Measurements from ENCODE around the gene BICDL2. TPM values are rescaled to one million over a fixed set of nuclear protein-coding genes. Genes with fewer than 3 reads are reported as not detected.

The BICDL2 gene
- polyA plus RNA-seq, 1 of the 3 experiments (the other 2 are of a cell fraction): not detected

DNA sequence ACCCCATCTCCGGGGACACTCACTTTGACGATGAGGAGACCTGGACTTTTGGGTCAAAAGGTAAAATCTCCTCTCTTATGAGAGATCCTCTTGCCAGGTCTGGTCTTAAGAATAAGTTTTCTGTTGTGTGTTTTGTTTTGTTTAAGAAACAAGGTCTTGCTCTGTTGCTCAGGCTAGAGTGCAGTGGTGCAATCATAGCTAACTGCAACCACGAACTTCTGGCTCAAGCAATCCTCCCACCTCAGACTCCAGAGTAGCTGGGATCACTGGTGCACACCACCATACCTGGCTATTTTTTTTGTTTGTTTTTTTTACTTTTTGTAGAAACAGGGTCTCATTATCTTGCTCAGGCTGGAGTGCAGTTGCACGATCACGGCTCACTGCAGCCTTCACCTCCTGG lies 13.7 kb upstream of the BICDL2 start:
- Histone ChIP-seq H3K36me3 (replicated peaks in 1 of 2; ENCODE audit: control insufficient read depth in 1 of 2, insufficient read depth in 2 of 2, low read length in 1 of 2) (no peaks in the 10 kb centered on the region), H3K79me2 (ENCODE audit: insufficient read depth) (no peaks in the 10 kb centered on the region), H2AFZ (ENCODE audit: low read depth) (no peak overlapping the region), H3K27ac (ENCODE audit: low read depth in 2 of 2, low read length in 1 of 2) (no peak overlapping the region), H4K20me1 (ENCODE audit: insufficient read depth) (no peaks in the 10 kb centered on the region), H3K9me2 (no peaks in the 10 kb centered on the region), H3K4me3 (ENCODE audit: low read depth in 2 of 2, low read length in 1 of 2) (no peak overlapping the region), H3K4me1 (ENCODE audit: control insufficient read depth in 1 of 2, insufficient read depth in 2 of 2, low read depth in 1 of 2, low read length in 1 of 2) (no peaks in the 10 kb centered on the region; a peak in 1 of 4 replicates), H3K9ac (no peak overlapping the region), H3K27me3 (ENCODE audit: insufficient read depth) (peaks cover 42% of the 10 kb centered on the region), H3K4me2 (no peak overlapping the region), H3K9me3 (no peaks in the 10 kb centered on the region), H3F3A (replicated peaks; ENCODE audit: insufficient read depth) (peaks cover 4% of the 10 kb centered on the region)
- DNase-seq: no peak
- TF ChIP-seq NRF1 (IDR thresholded peaks at IDR 0.05; ENCODE audit: low read depth, low read length) (no peak), GABPA (IDR thresholded peaks at IDR 0.05; ENCODE audit: low read depth) (no peak), FOSL2 (IDR thresholded peaks at IDR 0.05; ENCODE audit: borderline replicate concordance, low read depth) (no peak), FOXM1 (IDR thresholded peaks at IDR 0.05; ENCODE audit: low read depth) (no peak), RFX5 (IDR thresholded peaks at IDR 0.05; ENCODE audit: low read length) (no peak), GATA2 (CRISPR knock-in tag; IDR thresholded peaks at IDR 0.05) (no peak), MXI1 (IDR thresholded peaks at IDR 0.05; ENCODE audit: low read depth, low read length) (no peak), TEAD4 (IDR thresholded peaks at IDR 0.05; ENCODE audit: borderline replicate concordance, insufficient read depth) (no peak)
- TF ChIP-seq, protein P1, sequence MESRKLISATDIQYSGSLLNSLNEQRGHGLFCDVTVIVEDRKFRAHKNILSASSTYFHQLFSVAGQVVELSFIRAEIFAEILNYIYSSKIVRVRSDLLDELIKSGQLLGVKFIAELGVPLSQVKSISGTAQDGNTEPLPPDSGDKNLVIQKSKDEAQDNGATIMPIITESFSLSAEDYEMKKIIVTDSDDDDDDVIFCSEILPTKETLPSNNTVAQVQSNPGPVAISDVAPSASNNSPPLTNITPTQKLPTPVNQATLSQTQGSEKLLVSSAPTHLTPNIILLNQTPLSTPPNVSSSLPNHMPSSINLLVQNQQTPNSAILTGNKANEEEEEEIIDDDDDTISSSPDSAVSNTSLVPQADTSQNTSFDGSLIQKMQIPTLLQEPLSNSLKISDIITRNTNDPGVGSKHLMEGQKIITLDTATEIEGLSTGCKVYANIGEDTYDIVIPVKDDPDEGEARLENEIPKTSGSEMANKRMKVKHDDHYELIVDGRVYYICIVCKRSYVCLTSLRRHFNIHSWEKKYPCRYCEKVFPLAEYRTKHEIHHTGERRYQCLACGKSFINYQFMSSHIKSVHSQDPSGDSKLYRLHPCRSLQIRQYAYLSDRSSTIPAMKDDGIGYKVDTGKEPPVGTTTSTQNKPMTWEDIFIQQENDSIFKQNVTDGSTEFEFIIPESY (IDR thresholded peaks at IDR 0.05; ENCODE audit: borderline replicate concordance, low read depth): no peak
- ChIA-PET POLR2A (interaction anchor here (0.7 kb wide), 1 partner anchor 22 kb away, joined by 4 read pairs; no protein-coding TSS in a partner anchor), CTCF (interaction anchor here (1.9 to 5.8 kb wide), 3 partner anchors 9 to 22 kb away, joined by 8 to 57 read pairs (median 42); no protein-coding TSS in a partner anchor)
- 47% methylated on average over 5 of the region's 5 CpGs for WGBS (ENCODE audit: low lambda C conversion rate)

DNA sequence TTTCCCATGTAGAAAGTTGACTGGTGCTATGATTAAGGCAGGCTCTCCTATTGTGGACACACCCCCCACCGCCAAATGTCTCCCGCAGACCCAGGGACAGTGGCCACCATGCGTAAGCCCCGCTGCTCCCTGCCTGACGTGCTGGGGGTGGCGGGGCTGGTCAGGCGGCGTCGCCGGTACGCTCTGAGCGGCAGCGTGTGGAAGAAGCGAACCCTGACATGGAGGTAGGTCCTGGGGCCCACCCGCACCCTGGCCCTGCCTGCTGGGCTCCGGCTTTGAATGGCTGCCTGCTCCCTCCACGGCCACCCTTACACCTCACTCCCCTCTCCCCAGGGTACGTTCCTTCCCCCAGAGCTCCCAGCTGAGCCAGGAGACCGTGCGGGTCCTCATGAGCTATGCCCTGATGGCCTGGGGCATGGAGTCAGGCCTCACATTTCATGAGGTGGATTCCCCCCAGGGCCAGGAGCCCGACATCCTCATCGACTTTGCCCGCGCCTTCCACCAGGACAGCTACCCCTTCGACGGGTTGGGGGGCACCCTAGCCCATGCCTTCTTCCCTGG lies 13.3 kb upstream of the BICDL2 start:
- no peak overlapping the region for H2AFZ ChIP-seq (ENCODE audit: low read depth)
- H3F3A ChIP-seq (replicated peaks; ENCODE audit: insufficient read depth): peaks cover 4% of the 10 kb centered on the region
- H3K27me3 ChIP-seq (ENCODE audit: insufficient read depth): peaks cover 46% of the 10 kb centered on the region
- H3K9me2 ChIP-seq: no peaks in the 10 kb centered on the region
- CTCF ChIA-PET: interaction anchor here (1.9 to 5.8 kb wide), 3 partner anchors 9 to 22 kb away, joined by 8 to 57 read pairs (median 42); no protein-coding TSS in a partner anchor
- no peaks in the 10 kb centered on the region for H4K20me1 ChIP-seq (ENCODE audit: insufficient read depth)
- no peaks in the 10 kb centered on the region for H3K79me2 ChIP-seq (ENCODE audit: insufficient read depth)
- DNase-seq: no peak
- WGBS (ENCODE audit: low lambda C conversion rate): 39% methylated on average over 12 of the region's 26 CpGs
- POLR2A ChIA-PET: interaction anchor here (0.7 kb wide), 1 partner anchor 22 kb away, joined by 4 read pairs; no protein-coding TSS in a partner anchor
- no peak overlapping the region for H3K4me3 ChIP-seq (ENCODE audit: low read depth in 2 of 2, low read length in 1 of 2)
- no peaks in the 10 kb centered on the region for H3K9me3 ChIP-seq
- H3K9ac ChIP-seq: no peak overlapping the region
- H3K4me1 ChIP-seq (ENCODE audit: control insufficient read depth in 1 of 2, insufficient read depth in 2 of 2, low read depth in 1 of 2, low read length in 1 of 2): no peaks in the 10 kb centered on the region; a peak in 1 of 4 replicates
- TF ChIP-seq, protein P2, sequence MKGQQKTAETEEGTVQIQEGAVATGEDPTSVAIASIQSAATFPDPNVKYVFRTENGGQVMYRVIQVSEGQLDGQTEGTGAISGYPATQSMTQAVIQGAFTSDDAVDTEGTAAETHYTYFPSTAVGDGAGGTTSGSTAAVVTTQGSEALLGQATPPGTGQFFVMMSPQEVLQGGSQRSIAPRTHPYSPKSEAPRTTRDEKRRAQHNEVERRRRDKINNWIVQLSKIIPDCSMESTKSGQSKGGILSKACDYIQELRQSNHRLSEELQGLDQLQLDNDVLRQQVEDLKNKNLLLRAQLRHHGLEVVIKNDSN (IDR thresholded peaks at IDR 0.05; ENCODE audit: borderline replicate concordance, low read depth): no peak
- TF ChIP-seq NRF1 (IDR thresholded peaks at IDR 0.05; ENCODE audit: low read depth, low read length) (no peak), EZH2phosphoT487 (IDR thresholded peaks at IDR 0.05; ENCODE audit: borderline replicate concordance, low read depth) (no peak), RAD21 (IDR thresholded peaks at IDR 0.05; ENCODE audit: low read length) (no peak), FOXM1 (IDR thresholded peaks at IDR 0.05; ENCODE audit: low read depth) (no peak)
- TF ChIP-seq, protein P3, sequence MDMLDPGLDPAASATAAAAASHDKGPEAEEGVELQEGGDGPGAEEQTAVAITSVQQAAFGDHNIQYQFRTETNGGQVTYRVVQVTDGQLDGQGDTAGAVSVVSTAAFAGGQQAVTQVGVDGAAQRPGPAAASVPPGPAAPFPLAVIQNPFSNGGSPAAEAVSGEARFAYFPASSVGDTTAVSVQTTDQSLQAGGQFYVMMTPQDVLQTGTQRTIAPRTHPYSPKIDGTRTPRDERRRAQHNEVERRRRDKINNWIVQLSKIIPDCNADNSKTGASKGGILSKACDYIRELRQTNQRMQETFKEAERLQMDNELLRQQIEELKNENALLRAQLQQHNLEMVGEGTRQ (IDR thresholded peaks at IDR 0.05; ENCODE audit: borderline replicate concordance, low read depth, low read length): no peak
- TF ChIP-seq, protein P4, sequence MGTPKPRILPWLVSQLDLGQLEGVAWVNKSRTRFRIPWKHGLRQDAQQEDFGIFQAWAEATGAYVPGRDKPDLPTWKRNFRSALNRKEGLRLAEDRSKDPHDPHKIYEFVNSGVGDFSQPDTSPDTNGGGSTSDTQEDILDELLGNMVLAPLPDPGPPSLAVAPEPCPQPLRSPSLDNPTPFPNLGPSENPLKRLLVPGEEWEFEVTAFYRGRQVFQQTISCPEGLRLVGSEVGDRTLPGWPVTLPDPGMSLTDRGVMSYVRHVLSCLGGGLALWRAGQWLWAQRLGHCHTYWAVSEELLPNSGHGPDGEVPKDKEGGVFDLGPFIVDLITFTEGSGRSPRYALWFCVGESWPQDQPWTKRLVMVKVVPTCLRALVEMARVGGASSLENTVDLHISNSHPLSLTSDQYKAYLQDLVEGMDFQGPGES (IDR thresholded peaks at IDR 0.05; ENCODE audit: low read depth, low read length): no peak
- H3K27ac ChIP-seq (ENCODE audit: low read depth in 2 of 2, low read length in 1 of 2): no peak overlapping the region
- no peak overlapping the region for H3K4me2 ChIP-seq
- H3K36me3 ChIP-seq (replicated peaks in 1 of 2; ENCODE audit: control insufficient read depth in 1 of 2, insufficient read depth in 2 of 2, low read length in 1 of 2): no peaks in the 10 kb centered on the region

All from SK-N-SH (cell line).